Osteoblast (primary cell): ENCODE measurements around the gene IDH2. TPM values are rescaled to one million over a fixed set of nuclear protein-coding genes. Genes with fewer than 3 reads are reported as not detected.

Experiments used
- DNase-seq: peaks from one replicate; pipeline ENCODE4 v3.0.0; 2011; ENCODE audit warnings: low spot score, mixed read lengths; ENCODE audit not compliant: insufficient read length; ENCODE audit errors: missing footprints
- H2AFZ ChIP-seq: 2 replicates; pipeline ENCODE4 v1.6.0; 2011; ENCODE audit warnings: mild to moderate bottlenecking, low read length
- H3K27ac ChIP-seq: 2 replicates; pipeline ENCODE4 v1.5.1; 2011; ENCODE audit warnings: mild to moderate bottlenecking, low read depth, low read length, moderate library complexity
- H3K27me3 ChIP-seq: 2 replicates; pipeline ENCODE4 v1.6.0; 2012; ENCODE audit warnings: mild to moderate bottlenecking, control low read depth, inconsistent platforms, low read length, moderate library complexity; ENCODE audit not compliant: insufficient read depth
- H3K36me3 ChIP-seq: 2 replicates; pipeline ENCODE4 v1.5.1; 2011; ENCODE audit warnings: mild to moderate bottlenecking, low read length, control low read depth, moderate library complexity; ENCODE audit not compliant: insufficient read depth
- H3K4me1 ChIP-seq: 2 replicates; pipeline ENCODE4 v1.5.1; 2011; ENCODE audit warnings: mild to moderate bottlenecking, low read length, control low read depth, moderate library complexity; ENCODE audit not compliant: insufficient read depth
- H3K4me2 ChIP-seq: 2 replicates; pipeline ENCODE4 v1.6.0; 2011; ENCODE audit warnings: mild to moderate bottlenecking, low read length; ENCODE audit not compliant: insufficient read depth
- H3K4me3 ChIP-seq: fragments of 200-600 bp; sonication (generic); 3 replicates; pipeline ENCODE4 v1.5.1; 2012; ENCODE audit warnings: mild to moderate bottlenecking, low read length, inconsistent platforms; ENCODE audit not compliant: insufficient read depth
- H3K79me2 ChIP-seq: 2 replicates; pipeline ENCODE4 v1.6.0; 2012; ENCODE audit warnings: mild to moderate bottlenecking, low read length, control low read depth, inconsistent platforms; ENCODE audit not compliant: insufficient read depth
- H3K9me3 ChIP-seq: 2 replicates; pipeline ENCODE4 v1.5.1; 2011; ENCODE audit warnings: low read depth, low read length, control low read depth
- H4K20me1 ChIP-seq: 2 replicates; pipeline ENCODE4 v1.6.0; 2012; ENCODE audit warnings: mild to moderate bottlenecking, low read length, control low read depth; ENCODE audit not compliant: insufficient read depth
- CTCF ChIP-seq: IDR thresholded peaks from 2 replicates; pipeline ENCODE4 v1.5.1; 2011; ENCODE audit warnings: mild to moderate bottlenecking, low read depth, low read length, moderate library complexity; ENCODE audit errors: extremely low read depth
- total RNA-seq: library from RNA; depleted of rRNA; stranded (reverse); fragments of >200 nt; gene quantifications from 2 replicates; pipeline ENCODE4 v1.2.3, GENCODE V29; 2012

IDH2 gene
- total RNA-seq, 1 donor: 51.0 TPM

- Histone ChIP-seq H3K36me3 (peaks cover 38% of the 10 kb centered on the region), H3K9me3 (no peaks in the 10 kb centered on the region), H3K4me2 (no peak overlapping the region), H3K4me3 (no peak overlapping the region), H2AFZ (no peak overlapping the region), H3K79me2 (no peaks in the 10 kb centered on the region), H3K27me3 (no peaks in the 10 kb centered on the region), H4K20me1 (peaks cover 8% of the 10 kb centered on the region), H3K4me1 (no peaks in the 10 kb centered on the region), H3K27ac (no peak overlapping the region)
- peak; percentile 58 for DNase-seq
- no peak for TF ChIP-seq CTCF
Observed at GRCh38 chr15:90085565-90085964, 16.7 kb downstream of the IDH2 start.

- Histone ChIP-seq H2AFZ (no peak overlapping the region), H3K36me3 (peaks cover 41% of the 10 kb centered on the region)
Observed at GRCh38 chr15:90084876-90085423, 17.3 kb downstream of the IDH2 start.

GRCh38 chr15:90083954-90084607, 18.2 kb downstream of the IDH2 start:
- Histone ChIP-seq H3K4me2 (no peak overlapping the region), H2AFZ (no peak overlapping the region), H3K79me2 (no peaks in the 10 kb centered on the region), H4K20me1 (peaks cover 6% of the 10 kb centered on the region), H3K4me3 (no peak overlapping the region), H3K9me3 (no peaks in the 10 kb centered on the region), H3K36me3 (peaks cover 46% of the 10 kb centered on the region), H3K27ac (no peak overlapping the region), H3K4me1 (no peaks in the 10 kb centered on the region), H3K27me3 (no peaks in the 10 kb centered on the region)
- no peak for TF ChIP-seq CTCF
- DNase-seq: no peak

More at GRCh38 chr15:90084876-90085423, 17.3 kb downstream of the IDH2 start:
- Histone ChIP-seq H3K4me1 (no peaks in the 10 kb centered on the region), H3K9me3 (no peaks in the 10 kb centered on the region), H3K27ac (no peak overlapping the region), H3K4me3 (no peak overlapping the region), H4K20me1 (peaks cover 8% of the 10 kb centered on the region), H3K4me2 (no peak overlapping the region), H3K27me3 (no peaks in the 10 kb centered on the region), H3K79me2 (no peaks in the 10 kb centered on the region)
- TF ChIP-seq CTCF: no peak
- no peak for DNase-seq

GRCh38 chr15:90083419-90083818, 18.8 kb downstream of the IDH2 start:
- Histone ChIP-seq H3K36me3 (peaks cover 46% of the 10 kb centered on the region), H3K4me1 (no peaks in the 10 kb centered on the region), H2AFZ (no peak overlapping the region), H4K20me1 (peaks cover 6% of the 10 kb centered on the region), H3K4me2 (no peak overlapping the region), H3K9me3 (no peaks in the 10 kb centered on the region), H3K4me3 (no peak overlapping the region), H3K27me3 (no peaks in the 10 kb centered on the region), H3K27ac (no peak overlapping the region), H3K79me2 (no peaks in the 10 kb centered on the region)
- TF ChIP-seq CTCF: no peak
- DNase-seq: peak; percentile 58
